Endothelial cell of umbilical vein (primary cell): ENCODE data around the gene ZNF488. TPM values are rescaled to one million over a fixed set of nuclear protein-coding genes. Genes with fewer than 3 reads are reported as not detected.

Experiments
- BruUV-seq: library from RNA; stranded (reverse); fragments of 400-500 nt; replicated peaks from 2 replicates; lab custom pipeline; 2021; lab: Mats Ljungman, UMichigan
- CTCF ChIA-PET: fragments of 300-600, 350-600 bp; sonication (Branson Sonifier 250); formaldehyde crosslinking; loops from one replicate; lab custom pipeline; 2021; ENCODE audit warnings: antibody characterized with exemption, inconsistent platforms; lab: Charles Lee
- POLR2A ChIA-PET: fragments of 300-600, 350-600 bp; sonication (Branson Sonifier 250); formaldehyde crosslinking; loops from one replicate; lab custom pipeline; 2021; ENCODE audit warnings: antibody characterized with exemption, inconsistent platforms; lab: Charles Lee
- DNase-seq: peaks from one replicate; pipeline ENCODE4 v3.0.0-alpha.2; 2011; ENCODE audit warnings: low read depth, low spot score
- FAIRE-seq: peaks from 2 replicates; lab custom pipeline; 2011; peaks lifted over from hg19 to GRCh38; lab: Jason Lieb, UNC
- H2AFZ ChIP-seq: 2 replicates; pipeline ENCODE4 v1.6.0; 2012; ENCODE audit warnings: low read depth, low read length, control low read depth, inconsistent platforms
- H3K27ac ChIP-seq: 2 replicates; pipeline ENCODE4 v1.5.1; 2011; ENCODE audit warnings: low read depth, mild to moderate bottlenecking, control low read depth, low read length, moderate library complexity; ENCODE audit not compliant: insufficient read depth
- H3K27me3 ChIP-seq, 2 experiments: 2 replicates each; pipeline versions ENCODE4 v1.6.0 to v1.6.1; 2011; ENCODE audit warnings: low read length in 2 of 2, mixed read lengths in 1 of 2; ENCODE audit not compliant: control insufficient read depth in 2 of 2, insufficient read depth in 2 of 2
- H3K36me3 ChIP-seq, 2 experiments: 2 replicates in 1 of 2; 3 replicates in 1 of 2; pipeline ENCODE4 v1.5.1; 2011; ENCODE audit warnings: low read length in 2 of 2, mild to moderate bottlenecking in 1 of 2, moderate library complexity in 1 of 2; ENCODE audit not compliant: control insufficient read depth in 2 of 2, insufficient read depth in 2 of 2; ENCODE audit errors: extremely low read depth in 1 of 2
- H3K4me1 ChIP-seq: 3 replicates; pipeline ENCODE4 v1.5.1; 2011; ENCODE audit warnings: mild to moderate bottlenecking, low read length; ENCODE audit not compliant: control insufficient read depth, insufficient read depth; ENCODE audit errors: extremely low read depth
- H3K4me2 ChIP-seq: 2 replicates; pipeline ENCODE4 v1.6.1; 2011; ENCODE audit warnings: low read length, control low read depth, mixed read lengths; ENCODE audit not compliant: insufficient read depth
- H3K4me3 ChIP-seq, 3 experiments: fragments of 200-600 bp in 1 of 3; sonication (generic), shearing (Covaris generic) in 1 of 3; replicated peaks in 1 of 3; 2 replicates each; pipeline ENCODE4 v1.5.1; 2011 to 2016; ENCODE audit warnings: control low read depth in 3 of 3, low read length in 3 of 3, mild to moderate bottlenecking in 2 of 3, inconsistent platforms in 1 of 3, low read depth in 1 of 3, moderate library complexity in 1 of 3; ENCODE audit not compliant: insufficient read depth in 1 of 3
- H3K79me2 ChIP-seq: 2 replicates; pipeline ENCODE4 v1.6.0; 2012; ENCODE audit warnings: low read length, inconsistent platforms; ENCODE audit not compliant: control insufficient read depth, insufficient read depth
- H3K9ac ChIP-seq: replicated peaks from 2 replicates; pipeline ENCODE3; 2011; ENCODE audit warnings: low read length, control low read depth; ENCODE audit not compliant: insufficient read depth; ENCODE audit errors: extremely low read depth
- H3K9me1 ChIP-seq: replicated peaks from 3 replicates; pipeline ENCODE4 v1.6.0; 2011; ENCODE audit warnings: mild to moderate bottlenecking, low read length; ENCODE audit not compliant: control insufficient read depth, insufficient read depth; ENCODE audit errors: extremely low read depth
- H3K9me3 ChIP-seq: replicated peaks from 2 replicates; pipeline ENCODE4 v1.5.1; 2012; ENCODE audit warnings: low read length, inconsistent platforms; ENCODE audit not compliant: control insufficient read depth, insufficient read depth
- H4K20me1 ChIP-seq: replicated peaks from 2 replicates; pipeline ENCODE3; 2011; ENCODE audit warnings: mild to moderate bottlenecking, low read length; ENCODE audit not compliant: control insufficient read depth, insufficient read depth; ENCODE audit errors: extremely low read depth
- EZH2 ChIP-seq: IDR thresholded peaks from 2 replicates; pipeline ENCODE4 v1.6.1; 2012; ENCODE audit warnings: borderline replicate concordance, low read depth, mild to moderate bottlenecking, moderate library complexity, low read length, inconsistent platforms; ENCODE audit not compliant: severe bottlenecking
- FOS ChIP-seq: IDR thresholded peaks from 2 replicates; pipeline ENCODE4 v1.6.1; 2011; ENCODE audit warnings: mild to moderate bottlenecking, low read length, moderate library complexity, borderline replicate concordance; ENCODE audit not compliant: insufficient read depth
- GATA2 ChIP-seq: IDR thresholded peaks from 2 replicates; pipeline ENCODE4 v1.7.0; 2011; ENCODE audit warnings: low read depth, mild to moderate bottlenecking, moderate library complexity, mixed read lengths, low read length; ENCODE audit not compliant: insufficient read length, insufficient read depth
- JUN ChIP-seq: IDR thresholded peaks from 2 replicates; pipeline ENCODE4 v1.6.1; 2011; ENCODE audit warnings: borderline replicate concordance, low read depth; ENCODE audit not compliant: insufficient read length, insufficient read depth
- MYC ChIP-seq: IDR thresholded peaks from one replicate; pipeline ENCODE4 v1.6.1; 2011; ENCODE audit warnings: mild to moderate bottlenecking, low read depth, low read length
- POLR2A ChIP-seq: IDR thresholded peaks from 2 replicates; pipeline ENCODE4 v1.6.1; 2012; ENCODE audit warnings: low read depth, mild to moderate bottlenecking, control low read depth, low read length
- POLR2AphosphoS5 ChIP-seq: IDR thresholded peaks from 2 replicates; pipeline ENCODE4 v1.6.1; 2012; ENCODE audit warnings: low read depth, mild to moderate bottlenecking, control low read depth, low read length, moderate library complexity; ENCODE audit not compliant: insufficient read depth
- dilution Hi-C: fragments of 300-500 bp; cut with MboI; formaldehyde crosslinking; loops from one replicate; pipeline ENCODE4 v1.15.0; 2019; ENCODE audit warnings: low sequenced_read_pairs; ENCODE audit not compliant: extremely low pct_ligation_motif_present
- intact Hi-C: fragments of 100-400 bp; cut with micrococcal nuclease; formaldehyde crosslinking; loops from one replicate; pipeline ENCODE4 v1.10.0; 2022
- polyA plus RNA-seq, 4 experiments: library from polyadenylated mRNA; depleted of rRNA in 3 of 4; stranded (reverse) in 3 of 4; unstranded in 1 of 4; fragments of >200 nt; gene quantifications; 2 replicates each; pipeline versions ENCODE4 v1.2.1 to v1.2.3, GENCODE V29; 2011 to 2012; ENCODE audit warnings: missing spikeins in 1 of 4
- total RNA-seq: library from RNA; stranded (reverse); gene quantifications from 2 replicates; pipeline ENCODE4 v1.2.3, GENCODE V29; 2021
- TF ChIP-seq, protein P1 (sequence below), 2 donors: IDR thresholded peaks; 1 replicate in 1 of 2; 2 replicates in 1 of 2; pipeline ENCODE4 v1.5.1; 2011; ENCODE audit warnings: low read length in 2 of 2, mild to moderate bottlenecking in 2 of 2, moderate library complexity in 2 of 2, control low read depth in 1 of 2, inconsistent platforms in 1 of 2, low read depth in 1 of 2; ENCODE audit not compliant: insufficient read depth in 1 of 2; ENCODE audit errors: extremely low read depth in 1 of 2
- TF ChIP-seq, protein P2 (sequence below): IDR thresholded peaks from 2 replicates; pipeline ENCODE4 v1.6.1; 2011; ENCODE audit not compliant: insufficient read depth, insufficient read length

Gene ZNF488
- total and polyA plus RNA-seq, 2 donors (not counting 3 experiments of a cell fraction or from before 2014, with no cell fraction given): 0.21 to 0.38 TPM

DNA sequence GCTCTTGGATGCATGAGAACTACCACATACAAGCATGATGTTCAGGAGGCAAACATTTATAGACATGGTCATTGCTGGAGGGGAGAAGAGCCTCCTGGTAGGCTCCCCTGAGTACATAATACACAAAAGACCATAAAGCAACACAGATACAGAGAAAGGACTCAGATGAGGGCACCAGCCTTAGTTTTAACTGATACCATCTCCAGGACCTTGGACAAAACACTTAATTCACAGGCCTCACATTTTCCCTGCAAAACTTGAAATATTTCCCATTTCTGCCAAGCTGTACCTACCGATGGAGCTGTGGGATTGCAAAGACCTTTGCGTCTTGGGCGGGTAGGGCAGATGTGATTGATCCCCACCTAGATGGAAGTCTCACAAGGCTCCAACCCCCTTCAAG lies 16.7 kb upstream of the ZNF488 start:
- ChIA-PET POLR2A (no interaction called here), CTCF (no interaction called here)
- dilution Hi-C loops (no loop called here), intact Hi-C loops (no loop called here)
- Histone ChIP-seq H3K4me2 (no peak overlapping the region), H2AFZ (no peak overlapping the region), H3K27me3 (peaks cover 2 to 3% of the 10 kb centered on the region in 2 experiments), H4K20me1 (no peaks in the 10 kb centered on the region), H3K4me3 (no peak overlapping the region), H3K27ac (no peak overlapping the region), H3K9ac (no peak overlapping the region), H3K36me3 (no peaks in the 10 kb centered on the region), H3K9me1 (no peaks in the 10 kb centered on the region), H3K79me2 (no peaks in the 10 kb centered on the region), H3K4me1 (peaks cover 18% of the 10 kb centered on the region), H3K9me3 (no peaks in the 10 kb centered on the region)
- FAIRE-seq: no peak
- DNase-seq: no peak
- BruUV-seq: no TSS peak
- TF ChIP-seq MYC: no peak
- TF ChIP-seq, protein P1, sequence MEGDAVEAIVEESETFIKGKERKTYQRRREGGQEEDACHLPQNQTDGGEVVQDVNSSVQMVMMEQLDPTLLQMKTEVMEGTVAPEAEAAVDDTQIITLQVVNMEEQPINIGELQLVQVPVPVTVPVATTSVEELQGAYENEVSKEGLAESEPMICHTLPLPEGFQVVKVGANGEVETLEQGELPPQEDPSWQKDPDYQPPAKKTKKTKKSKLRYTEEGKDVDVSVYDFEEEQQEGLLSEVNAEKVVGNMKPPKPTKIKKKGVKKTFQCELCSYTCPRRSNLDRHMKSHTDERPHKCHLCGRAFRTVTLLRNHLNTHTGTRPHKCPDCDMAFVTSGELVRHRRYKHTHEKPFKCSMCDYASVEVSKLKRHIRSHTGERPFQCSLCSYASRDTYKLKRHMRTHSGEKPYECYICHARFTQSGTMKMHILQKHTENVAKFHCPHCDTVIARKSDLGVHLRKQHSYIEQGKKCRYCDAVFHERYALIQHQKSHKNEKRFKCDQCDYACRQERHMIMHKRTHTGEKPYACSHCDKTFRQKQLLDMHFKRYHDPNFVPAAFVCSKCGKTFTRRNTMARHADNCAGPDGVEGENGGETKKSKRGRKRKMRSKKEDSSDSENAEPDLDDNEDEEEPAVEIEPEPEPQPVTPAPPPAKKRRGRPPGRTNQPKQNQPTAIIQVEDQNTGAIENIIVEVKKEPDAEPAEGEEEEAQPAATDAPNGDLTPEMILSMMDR (IDR thresholded peaks at IDR 0.05; ENCODE audit: extremely low read depth in 1 of 2, insufficient read depth in 1 of 2, low read depth in 1 of 2, low read length in 2 of 2): no peak
- TF ChIP-seq POLR2AphosphoS5: no peak
- no peak for TF ChIP-seq POLR2A
- no peak for TF ChIP-seq GATA2
- no peak for TF ChIP-seq EZH2
- no peak for TF ChIP-seq FOS
- TF ChIP-seq, protein P2, sequence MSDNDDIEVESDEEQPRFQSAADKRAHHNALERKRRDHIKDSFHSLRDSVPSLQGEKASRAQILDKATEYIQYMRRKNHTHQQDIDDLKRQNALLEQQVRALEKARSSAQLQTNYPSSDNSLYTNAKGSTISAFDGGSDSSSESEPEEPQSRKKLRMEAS: no peak
- no peak for TF ChIP-seq JUN
